ENCODE results near the gene CUEDC1. TPM values are rescaled to one million over a fixed set of nuclear protein-coding genes. Genes with fewer than 3 reads are reported as not detected.

Gene CUEDC1
- total and polyA plus RNA-seq, 4 donors: 19.7 to 55.7 (median 29.2) TPM

DNA sequence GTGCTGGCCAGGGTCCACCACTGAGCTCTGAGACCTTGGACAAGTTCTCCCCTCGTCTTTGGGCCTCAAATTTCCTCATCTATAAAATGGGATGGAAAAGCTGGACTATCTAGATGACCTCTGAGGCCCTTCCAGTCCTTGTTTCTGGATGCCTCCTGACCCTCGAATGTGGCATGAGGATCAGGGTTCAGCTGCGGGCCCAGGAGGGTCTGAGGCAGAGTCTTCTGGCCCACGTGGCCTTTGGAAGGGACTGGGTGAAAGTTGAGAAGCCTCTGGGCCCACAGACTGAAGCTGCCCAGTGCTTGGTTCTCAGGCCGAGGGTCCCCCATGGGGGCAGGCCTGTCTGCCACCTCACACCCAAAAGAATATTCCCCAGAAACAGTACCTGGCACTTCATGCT lies 88.5 kb downstream of the CUEDC1 start:
- Histone ChIP-seq H3K27ac (ENCODE audit: low read depth in 1 of 2, low read length in 1 of 2) (no peak overlapping the region), H3K9ac (ENCODE audit: insufficient read depth in 1 of 2, low read length in 2 of 2) (no peak overlapping the region), H3K4me1 (ENCODE audit: control insufficient read depth in 5 of 5, insufficient read depth in 5 of 5, low read length in 5 of 5) (peaks cover 0 to 23% (median 14%) of the 10 kb centered on the region in 5 donors), H3K36me3 (ENCODE audit: control insufficient read depth in 4 of 4, insufficient read depth in 4 of 4, low read length in 4 of 4) (peaks cover 0 to 16% (median 5%) of the 10 kb centered on the region in 4 donors), H3K9me3 (ENCODE audit: control insufficient read depth in 4 of 4, insufficient read depth in 3 of 4, low read length in 3 of 4) (no peaks in the 10 kb centered on the region), H3K27me3 (ENCODE audit: control insufficient read depth in 3 of 3, insufficient read depth in 3 of 3, low read length in 2 of 3) (no peaks in the 10 kb centered on the region), H3K4me3 (no peak overlapping the region)
- WGBS, 2 donors: 91 to 92% methylated on average over 5 of the region's 5 CpGs
- ATAC-seq (ENCODE audit: insufficient read depth, low FRiP score) (no peak), DNase-seq (no peak)
- TF ChIP-seq, protein P1, sequence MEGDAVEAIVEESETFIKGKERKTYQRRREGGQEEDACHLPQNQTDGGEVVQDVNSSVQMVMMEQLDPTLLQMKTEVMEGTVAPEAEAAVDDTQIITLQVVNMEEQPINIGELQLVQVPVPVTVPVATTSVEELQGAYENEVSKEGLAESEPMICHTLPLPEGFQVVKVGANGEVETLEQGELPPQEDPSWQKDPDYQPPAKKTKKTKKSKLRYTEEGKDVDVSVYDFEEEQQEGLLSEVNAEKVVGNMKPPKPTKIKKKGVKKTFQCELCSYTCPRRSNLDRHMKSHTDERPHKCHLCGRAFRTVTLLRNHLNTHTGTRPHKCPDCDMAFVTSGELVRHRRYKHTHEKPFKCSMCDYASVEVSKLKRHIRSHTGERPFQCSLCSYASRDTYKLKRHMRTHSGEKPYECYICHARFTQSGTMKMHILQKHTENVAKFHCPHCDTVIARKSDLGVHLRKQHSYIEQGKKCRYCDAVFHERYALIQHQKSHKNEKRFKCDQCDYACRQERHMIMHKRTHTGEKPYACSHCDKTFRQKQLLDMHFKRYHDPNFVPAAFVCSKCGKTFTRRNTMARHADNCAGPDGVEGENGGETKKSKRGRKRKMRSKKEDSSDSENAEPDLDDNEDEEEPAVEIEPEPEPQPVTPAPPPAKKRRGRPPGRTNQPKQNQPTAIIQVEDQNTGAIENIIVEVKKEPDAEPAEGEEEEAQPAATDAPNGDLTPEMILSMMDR (IDR thresholded peaks at IDR 0.05; ENCODE audit: control extremely low read depth, extremely low read depth): no peak

DNA sequence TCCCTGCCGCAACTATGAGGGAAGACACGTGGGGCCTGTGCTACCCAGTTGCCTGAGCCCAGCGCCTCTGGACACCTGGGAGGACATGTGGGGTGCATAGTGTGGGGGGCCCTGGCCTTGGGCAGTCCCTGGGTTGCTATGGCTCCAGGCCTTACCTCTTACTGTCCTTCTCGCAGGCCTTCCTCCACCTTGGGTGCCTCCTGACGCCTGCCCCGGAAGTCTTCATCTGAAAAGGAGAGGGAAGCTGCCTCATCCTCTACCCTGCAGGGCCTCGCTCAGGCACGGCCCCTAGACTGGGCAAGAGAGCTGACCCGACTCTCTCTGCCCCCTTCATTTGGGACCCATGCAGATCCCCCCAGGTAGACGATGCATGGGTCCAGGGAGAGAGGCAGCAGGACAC lies 88.9 kb downstream of the CUEDC1 start:
- WGBS, 2 donors: 94 to 95% methylated on average over 10 of the region's 10 CpGs
- Histone ChIP-seq H3K4me3 (no peak overlapping the region), H3K36me3 (ENCODE audit: control insufficient read depth in 4 of 4, insufficient read depth in 4 of 4, low read length in 4 of 4) (peaks cover 0 to 15% (median 5%) of the 10 kb centered on the region in 4 donors), H3K27ac (ENCODE audit: low read depth in 1 of 2, low read length in 1 of 2) (no peak overlapping the region), H3K4me1 (ENCODE audit: control insufficient read depth in 5 of 5, insufficient read depth in 5 of 5, low read length in 5 of 5) (peaks cover 0 to 27% (median 14%) of the 10 kb centered on the region in 5 donors), H3K27me3 (ENCODE audit: control insufficient read depth in 3 of 3, insufficient read depth in 3 of 3, low read length in 2 of 3) (no peaks in the 10 kb centered on the region), H3K9ac (ENCODE audit: insufficient read depth in 1 of 2, low read length in 2 of 2) (no peak overlapping the region), H3K9me3 (ENCODE audit: control insufficient read depth in 4 of 4, insufficient read depth in 3 of 4, low read length in 3 of 4) (no peaks in the 10 kb centered on the region)
- no peak for DNase-seq
- TF ChIP-seq, protein P1 (IDR thresholded peaks at IDR 0.05; ENCODE audit: control extremely low read depth, extremely low read depth): no peak
- ATAC-seq (ENCODE audit: insufficient read depth, low FRiP score): no peak

DNA sequence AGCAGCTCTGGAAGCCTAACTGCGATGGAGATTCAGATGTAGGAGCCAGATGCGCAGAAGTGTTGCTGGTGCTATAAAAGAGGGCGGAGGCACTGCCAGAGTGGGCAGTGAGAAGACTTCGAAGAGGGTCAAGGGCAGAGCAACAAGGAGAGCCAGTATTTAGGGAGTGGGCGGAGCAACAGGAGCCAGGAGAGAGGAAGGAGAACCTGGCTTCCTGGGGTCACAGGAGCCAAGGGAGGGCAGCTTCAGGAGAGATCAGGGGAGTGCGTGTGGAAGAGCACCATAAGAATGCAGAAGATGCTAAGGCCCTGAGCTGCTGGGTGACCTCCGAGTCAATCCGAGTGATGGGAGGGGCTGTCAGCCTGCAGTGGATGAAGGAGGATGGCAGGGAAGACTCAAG lies 90.9 kb downstream of the CUEDC1 start:
- no peak overlapping the region for H3K4me3 ChIP-seq
- H3K27ac ChIP-seq (ENCODE audit: low read depth in 1 of 2, low read length in 1 of 2): no peak overlapping the region
- no peak for DNase-seq
- ATAC-seq (ENCODE audit: insufficient read depth, low FRiP score): no peak
- no peaks in the 10 kb centered on the region for H3K27me3 ChIP-seq (ENCODE audit: control insufficient read depth in 3 of 3, insufficient read depth in 3 of 3, low read length in 2 of 3)
- 89 to 90% methylated on average over 8 of the region's 8 CpGs for WGBS, 2 donors
- TF ChIP-seq, protein P1 (IDR thresholded peaks at IDR 0.05; ENCODE audit: control extremely low read depth, extremely low read depth): no peak
- H3K9ac ChIP-seq (ENCODE audit: insufficient read depth in 1 of 2, low read length in 2 of 2): no peak overlapping the region
- H3K36me3 ChIP-seq (ENCODE audit: control insufficient read depth in 4 of 4, insufficient read depth in 4 of 4, low read length in 4 of 4): peaks cover 0 to 11% (median 5%) of the 10 kb centered on the region in 4 donors
- peaks cover 0 to 37% (median 22%) of the 10 kb centered on the region in 5 donors for H3K4me1 ChIP-seq (ENCODE audit: control insufficient read depth in 5 of 5, insufficient read depth in 5 of 5, low read length in 5 of 5)
- no peaks in the 10 kb centered on the region for H3K9me3 ChIP-seq (ENCODE audit: control insufficient read depth in 4 of 4, insufficient read depth in 3 of 4, low read length in 3 of 4)

Data from lung (tissue), 12 donors.